Measurements from ENCODE around the gene ZNG1F.
"Not testable (repeated sequence)": the region's sequence is repeated elsewhere in the genome, so short reads cannot be mapped to it uniquely, and the experiment has no call there.

GRCh38 chr9:41095060-41095459 is 94.1 kb downstream of the ZNG1F start:
- not testable (repeated sequence) for TF ChIP-seq CTCF (conservative IDR thresholded peaks at IDR 0.05; ENCODE audit: low read length); EZH2phosphoT487 (IDR thresholded peaks at IDR 0.05; ENCODE audit: borderline replicate concordance, low read depth, low read length)

All from OCI-LY7 (cell line).